Measurements from ENCODE around the gene ERC2. TPM values are rescaled to one million over a fixed set of nuclear protein-coding genes. Genes with fewer than 3 reads are reported as not detected.
A peak's percentile ranks its signal among the peaks of the same experiment; 100 is the strongest.

ERC2 gene
- total and polyA plus RNA-seq, 2 donors (not counting 1 experiment from before 2014, with no cell fraction given), result 0.14 to 0.17 TPM

DNA sequence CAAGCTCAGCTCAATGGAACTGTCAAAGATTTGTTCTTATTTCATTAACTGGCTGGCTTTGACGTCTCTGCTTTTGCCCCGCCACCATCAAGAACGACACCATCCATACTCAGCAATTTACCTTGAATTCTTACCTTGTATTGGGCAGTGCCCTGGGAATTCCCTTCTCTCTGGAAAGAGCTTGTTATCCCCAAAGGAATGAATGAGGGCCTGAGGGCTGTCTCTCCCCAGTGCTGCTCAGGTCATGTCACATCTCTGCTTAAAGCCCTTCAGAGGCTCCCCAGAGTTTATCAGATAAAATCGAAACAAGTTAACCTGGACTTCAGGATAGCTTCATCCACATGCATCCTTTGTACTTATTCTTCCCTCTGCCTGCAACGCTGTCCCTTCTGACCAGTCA, 975.3 kb downstream of the ERC2 start:
- Histone ChIP-seq H3K9ac (ENCODE audit: insufficient read depth, low read length) (no peak overlapping the region), H2AFZ (ENCODE audit: low read length) (no peak overlapping the region), H3K27me3 (ENCODE audit: control insufficient read depth, insufficient read depth, low read length) (no peaks in the 10 kb centered on the region), H3K4me2 (ENCODE audit: extremely low read depth, insufficient read depth, low read length) (no peak overlapping the region), H4K20me1 (ENCODE audit: control insufficient read depth, extremely low read depth, insufficient read depth, low read length) (no peaks in the 10 kb centered on the region), H3K9me3 (ENCODE audit: control insufficient read depth, insufficient read depth, low read depth, low read length) (no peaks in the 10 kb centered on the region), H3K4me3 (replicated peaks in 1 of 4; ENCODE audit: control extremely low read depth in 1 of 4, insufficient read depth in 1 of 4, low read depth in 3 of 4, low read length in 4 of 4) (no peak overlapping the region), H3K36me3 (ENCODE audit: control insufficient read depth, insufficient read depth, low read length) (no peaks in the 10 kb centered on the region), H3K4me1 (ENCODE audit: control insufficient read depth, extremely low read depth, insufficient read depth, low read length) (peaks cover 16% of the 10 kb centered on the region), H3K27ac (ENCODE audit: insufficient read depth, low read length) (no peak overlapping the region), H3K79me2 (ENCODE audit: control insufficient read depth, insufficient read depth, low read length) (peaks cover under 1% of the 10 kb centered on the region)
- DNase-seq (ENCODE audit: low read depth in 2 of 2), result no peak
- TF ChIP-seq, protein P1, sequence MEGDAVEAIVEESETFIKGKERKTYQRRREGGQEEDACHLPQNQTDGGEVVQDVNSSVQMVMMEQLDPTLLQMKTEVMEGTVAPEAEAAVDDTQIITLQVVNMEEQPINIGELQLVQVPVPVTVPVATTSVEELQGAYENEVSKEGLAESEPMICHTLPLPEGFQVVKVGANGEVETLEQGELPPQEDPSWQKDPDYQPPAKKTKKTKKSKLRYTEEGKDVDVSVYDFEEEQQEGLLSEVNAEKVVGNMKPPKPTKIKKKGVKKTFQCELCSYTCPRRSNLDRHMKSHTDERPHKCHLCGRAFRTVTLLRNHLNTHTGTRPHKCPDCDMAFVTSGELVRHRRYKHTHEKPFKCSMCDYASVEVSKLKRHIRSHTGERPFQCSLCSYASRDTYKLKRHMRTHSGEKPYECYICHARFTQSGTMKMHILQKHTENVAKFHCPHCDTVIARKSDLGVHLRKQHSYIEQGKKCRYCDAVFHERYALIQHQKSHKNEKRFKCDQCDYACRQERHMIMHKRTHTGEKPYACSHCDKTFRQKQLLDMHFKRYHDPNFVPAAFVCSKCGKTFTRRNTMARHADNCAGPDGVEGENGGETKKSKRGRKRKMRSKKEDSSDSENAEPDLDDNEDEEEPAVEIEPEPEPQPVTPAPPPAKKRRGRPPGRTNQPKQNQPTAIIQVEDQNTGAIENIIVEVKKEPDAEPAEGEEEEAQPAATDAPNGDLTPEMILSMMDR (conservative IDR thresholded peaks at IDR 0.05 in 1 of 2, IDR thresholded peaks at IDR 0.05 in 1 of 2; ENCODE audit: low read depth in 1 of 2, low read length in 2 of 2), result no peak

DNA sequence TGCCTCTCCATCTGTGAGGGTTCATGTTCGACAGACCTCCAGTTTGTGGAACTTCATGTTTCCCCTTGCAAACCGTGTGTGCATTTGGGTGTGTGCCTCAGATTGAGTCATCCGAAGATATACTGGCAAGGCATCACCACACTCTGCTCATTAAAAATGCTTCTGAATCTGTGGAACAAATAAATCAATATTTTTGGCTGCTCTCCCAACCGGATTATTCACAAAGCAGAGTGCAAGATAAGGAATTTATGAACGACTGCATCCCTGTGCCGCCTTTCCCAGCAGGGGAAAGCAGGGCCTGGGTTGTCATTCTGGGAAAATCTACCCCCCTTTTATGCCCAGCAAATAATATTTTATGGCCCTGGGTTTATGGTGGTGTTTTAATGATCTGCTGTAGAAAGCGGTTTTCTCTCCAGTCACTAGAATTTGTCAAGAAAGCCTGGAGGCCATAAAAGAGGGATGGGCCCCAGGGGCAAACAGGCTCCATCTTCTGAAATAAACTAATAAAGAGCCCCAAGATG, 976.9 kb downstream of the ERC2 start:
- H3K4me2 ChIP-seq (ENCODE audit: extremely low read depth, insufficient read depth, low read length), result peak overlapping the region; percentile 41

DNA sequence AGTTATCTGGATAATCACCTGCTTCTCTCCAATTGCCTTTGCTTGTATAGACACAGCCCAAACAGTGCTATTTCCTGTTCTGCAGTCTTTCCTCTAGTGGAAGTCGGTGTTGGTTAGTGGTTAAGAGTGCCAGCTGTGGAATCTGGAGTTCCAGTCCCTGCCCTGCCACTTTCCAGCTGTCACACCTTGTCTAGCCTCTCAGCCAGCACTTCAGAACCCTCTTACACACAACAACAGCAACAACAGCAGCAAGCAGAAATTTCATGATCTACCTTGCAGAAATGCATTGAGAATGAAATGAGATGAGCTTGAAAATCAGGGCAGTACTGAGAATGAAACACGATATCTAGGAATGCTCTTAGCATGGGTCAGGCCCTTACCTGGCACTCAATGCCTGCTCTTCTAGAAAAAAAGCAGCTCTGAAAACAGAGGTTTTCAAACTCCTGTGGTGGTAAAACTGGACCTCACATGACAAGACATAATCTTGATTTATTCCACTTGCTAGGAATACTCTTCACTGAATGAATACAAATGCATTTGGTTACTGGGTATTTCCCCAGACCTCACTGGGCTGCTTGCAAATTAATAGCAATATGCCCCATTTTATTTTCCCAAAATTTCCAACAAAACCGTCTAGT, 977.9 kb downstream of the ERC2 start:
- no peak for DNase-seq (ENCODE audit: low read depth in 2 of 2)
- no peak overlapping the region for H3K9ac ChIP-seq (ENCODE audit: insufficient read depth, low read length)

More for the DNA sequence above, 976.9 kb downstream of the ERC2 start:
- no peaks in the 10 kb centered on the region for H3K36me3 ChIP-seq (ENCODE audit: control insufficient read depth, insufficient read depth, low read length)
- H2AFZ ChIP-seq (ENCODE audit: low read length), result no peak overlapping the region
- no peak overlapping the region for H3K9ac ChIP-seq (ENCODE audit: insufficient read depth, low read length)
- DNase-seq (ENCODE audit: low read depth in 2 of 2), result peak; percentile 94 to 97
- peaks cover 16% of the 10 kb centered on the region for H3K4me1 ChIP-seq (ENCODE audit: control insufficient read depth, extremely low read depth, insufficient read depth, low read length)
- no peaks in the 10 kb centered on the region for H3K9me3 ChIP-seq (ENCODE audit: control insufficient read depth, insufficient read depth, low read depth, low read length)
- TF ChIP-seq EZH2 (IDR thresholded peaks at IDR 0.05; ENCODE audit: low read length, missing control alignments), result no peak
- TF ChIP-seq, protein P1 (conservative IDR thresholded peaks at IDR 0.05 in 1 of 2, IDR thresholded peaks at IDR 0.05 in 1 of 2; ENCODE audit: low read depth in 1 of 2, low read length in 2 of 2), result no peak
- H4K20me1 ChIP-seq (ENCODE audit: control insufficient read depth, extremely low read depth, insufficient read depth, low read length), result no peaks in the 10 kb centered on the region
- H3K79me2 ChIP-seq (ENCODE audit: control insufficient read depth, insufficient read depth, low read length), result peaks cover 16% of the 10 kb centered on the region
- no peak overlapping the region for H3K4me3 ChIP-seq (replicated peaks in 1 of 4; ENCODE audit: control extremely low read depth in 1 of 4, insufficient read depth in 1 of 4, low read depth in 3 of 4, low read length in 4 of 4)
- no peaks in the 10 kb centered on the region for H3K27me3 ChIP-seq (ENCODE audit: control insufficient read depth, insufficient read depth, low read length)
- H3K27ac ChIP-seq (ENCODE audit: insufficient read depth, low read length), result no peak overlapping the region

More for the DNA sequence above, 977.9 kb downstream of the ERC2 start:
- no peak overlapping the region for H3K27ac ChIP-seq (ENCODE audit: insufficient read depth, low read length)
- H3K27me3 ChIP-seq (ENCODE audit: control insufficient read depth, insufficient read depth, low read length), result no peaks in the 10 kb centered on the region
- H3K4me2 ChIP-seq (ENCODE audit: extremely low read depth, insufficient read depth, low read length), result no peak overlapping the region
- no peak overlapping the region for H3K4me3 ChIP-seq (replicated peaks in 1 of 4; ENCODE audit: control extremely low read depth in 1 of 4, insufficient read depth in 1 of 4, low read depth in 3 of 4, low read length in 4 of 4)
- no peak overlapping the region for H2AFZ ChIP-seq (ENCODE audit: low read length)
- H3K9me3 ChIP-seq (ENCODE audit: control insufficient read depth, insufficient read depth, low read depth, low read length), result no peaks in the 10 kb centered on the region
- no peak for TF ChIP-seq EZH2 (IDR thresholded peaks at IDR 0.05; ENCODE audit: low read length, missing control alignments)
- TF ChIP-seq, protein P1 (conservative IDR thresholded peaks at IDR 0.05 in 1 of 2, IDR thresholded peaks at IDR 0.05 in 1 of 2; ENCODE audit: low read depth in 1 of 2, low read length in 2 of 2), result no peak
- peaks cover 16% of the 10 kb centered on the region for H3K4me1 ChIP-seq (ENCODE audit: control insufficient read depth, extremely low read depth, insufficient read depth, low read length)
- H3K79me2 ChIP-seq (ENCODE audit: control insufficient read depth, insufficient read depth, low read length), result peaks cover 26% of the 10 kb centered on the region
- no peaks in the 10 kb centered on the region for H4K20me1 ChIP-seq (ENCODE audit: control insufficient read depth, extremely low read depth, insufficient read depth, low read length)
- no peaks in the 10 kb centered on the region for H3K36me3 ChIP-seq (ENCODE audit: control insufficient read depth, insufficient read depth, low read length)

Measured in fibroblast of lung (primary cell).